ENCODE results near the gene ERC2. TPM values are rescaled to one million over a fixed set of nuclear protein-coding genes. Genes with fewer than 3 reads are reported as not detected.

ERC2 gene
- total and polyA plus RNA-seq, 5 donors from 2014 or later, result not detected

DNA sequence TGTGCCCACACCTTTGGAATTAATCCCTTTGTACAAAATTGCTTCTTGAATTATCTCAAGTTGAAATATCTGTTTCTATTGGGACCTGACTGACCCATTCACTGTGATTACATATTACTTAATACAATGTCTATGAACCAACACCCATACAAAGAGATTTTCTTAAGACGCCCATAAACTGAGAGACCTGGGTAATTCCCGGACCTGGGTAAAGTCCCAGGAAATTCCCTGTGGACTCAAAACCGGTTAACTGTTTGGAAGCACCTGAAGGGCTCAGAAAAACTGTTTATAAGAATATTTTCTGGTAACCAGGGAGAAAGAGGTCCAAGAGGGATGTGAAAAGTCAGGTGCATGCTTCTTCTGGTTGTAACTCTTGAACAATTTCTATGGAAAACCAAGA lies 667.2 kb downstream of the ERC2 start:
- Histone ChIP-seq H3K36me3 (ENCODE audit: control insufficient read depth, insufficient read depth, low read length) (no peaks in the 10 kb centered on the region), H3K4me3 (ENCODE audit: low read depth, low read length) (no peak overlapping the region), H3K9me3 (ENCODE audit: control insufficient read depth in 2 of 2, low read length in 2 of 2) (peaks cover 0 to 2% of the 10 kb centered on the region in 2 experiments), H3K4me1 (ENCODE audit: control insufficient read depth, insufficient read depth, low read length, poor library complexity, severe bottlenecking) (no peaks in the 10 kb centered on the region), H3K27ac (ENCODE audit: insufficient read depth, low read length, poor library complexity, severe bottlenecking) (no peak overlapping the region), H3K27me3 (ENCODE audit: control insufficient read depth, insufficient read depth, low read length) (no peaks in the 10 kb centered on the region)
- Mint-ChIP-seq H3K4me3 (no peak overlapping the region), H3K36me3 (no peaks in the 10 kb centered on the region), H3K27me3 (no peaks in the 10 kb centered on the region), H3K27ac (no peak overlapping the region), H3K9me3 (peaks cover 0 to 8% (median 5%) of the 10 kb centered on the region in 7 donors), H3K4me1 (no peaks in the 10 kb centered on the region)
- ATAC-seq (ENCODE audit: low read depth in 2 of 2) (no peak), DNase-seq (no peak)

DNA sequence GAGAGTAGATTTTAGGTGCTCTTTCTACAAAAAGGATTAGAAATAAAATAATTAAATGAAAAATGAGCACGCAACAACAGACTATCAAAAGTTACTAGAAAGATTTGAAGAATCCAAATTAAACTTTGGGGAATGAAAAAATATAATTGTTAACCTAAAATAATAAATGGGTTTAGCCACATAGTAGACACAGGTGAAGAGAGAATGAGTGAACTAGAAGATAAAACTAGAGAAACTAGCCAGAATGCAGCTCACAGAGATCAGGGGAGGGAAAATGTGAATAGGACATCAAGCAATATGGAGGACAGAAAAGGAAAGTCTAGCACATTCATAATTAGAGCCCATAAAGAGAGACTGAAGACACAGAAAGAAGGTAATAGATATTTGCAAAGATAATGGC lies 670.5 kb downstream of the ERC2 start:
- no peaks in the 10 kb centered on the region for H3K27me3 Mint-ChIP-seq
- ATAC-seq (ENCODE audit: low read depth in 2 of 2), result no peak

DNA sequence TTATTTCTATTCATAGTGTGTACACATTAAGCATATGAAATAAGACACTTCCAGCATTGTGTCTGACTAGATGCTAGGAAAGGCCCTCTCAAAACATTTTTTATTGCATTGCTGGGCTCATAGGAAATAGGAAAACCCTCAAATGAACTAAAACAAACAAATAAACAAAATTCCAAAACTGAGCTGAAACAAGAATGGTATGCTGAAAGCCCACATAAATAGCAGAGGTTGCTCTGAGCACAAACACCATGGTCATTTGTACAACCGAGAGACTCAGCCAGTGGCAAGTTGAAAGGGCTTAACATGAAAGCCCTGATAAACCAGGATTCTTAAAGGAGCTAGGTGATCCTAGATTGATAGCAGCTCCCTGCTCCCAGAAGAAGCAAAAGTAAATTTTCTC lies 671.2 kb downstream of the ERC2 start:
- Histone ChIP-seq H3K4me1 (ENCODE audit: control insufficient read depth, insufficient read depth, low read length, poor library complexity, severe bottlenecking) (no peaks in the 10 kb centered on the region), H3K9me3 (ENCODE audit: control insufficient read depth in 2 of 2, low read length in 2 of 2) (no peaks in the 10 kb centered on the region), H3K27ac (ENCODE audit: insufficient read depth, low read length, poor library complexity, severe bottlenecking) (no peak overlapping the region), H3K27me3 (ENCODE audit: control insufficient read depth, insufficient read depth, low read length) (no peaks in the 10 kb centered on the region), H3K36me3 (ENCODE audit: control insufficient read depth, insufficient read depth, low read length) (no peaks in the 10 kb centered on the region), H3K4me3 (ENCODE audit: low read depth, low read length) (no peak overlapping the region)
- ATAC-seq (ENCODE audit: low read depth in 2 of 2) (no peak), DNase-seq (no peak)
- no peaks in the 10 kb centered on the region for H3K36me3 Mint-ChIP-seq
- no peak overlapping the region for H3K4me3 Mint-ChIP-seq
- H3K27me3 Mint-ChIP-seq, result no peaks in the 10 kb centered on the region
- no peaks in the 10 kb centered on the region for H3K4me1 Mint-ChIP-seq
- H3K9me3 Mint-ChIP-seq, result peaks cover 0 to 7% (median 3%) of the 10 kb centered on the region in 7 donors
- no peak overlapping the region for H3K27ac Mint-ChIP-seq

More for the DNA sequence above, 670.5 kb downstream of the ERC2 start:
- H3K27ac ChIP-seq (ENCODE audit: insufficient read depth, low read length, poor library complexity, severe bottlenecking), result no peak overlapping the region
- H3K9me3 ChIP-seq (ENCODE audit: control insufficient read depth in 2 of 2, low read length in 2 of 2), result no peaks in the 10 kb centered on the region
- DNase-seq, result no peak
- no peaks in the 10 kb centered on the region for H3K27me3 ChIP-seq (ENCODE audit: control insufficient read depth, insufficient read depth, low read length)
- no peak overlapping the region for H3K4me3 ChIP-seq (ENCODE audit: low read depth, low read length)
- Mint-ChIP-seq H3K4me3 (no peak overlapping the region), H3K4me1 (no peaks in the 10 kb centered on the region), H3K36me3 (no peaks in the 10 kb centered on the region), H3K27ac (no peak overlapping the region), H3K9me3 (peaks cover 0 to 7% (median 3%) of the 10 kb centered on the region in 7 donors)
- H3K4me1 ChIP-seq (ENCODE audit: control insufficient read depth, insufficient read depth, low read length, poor library complexity, severe bottlenecking), result no peaks in the 10 kb centered on the region
- no peaks in the 10 kb centered on the region for H3K36me3 ChIP-seq (ENCODE audit: control insufficient read depth, insufficient read depth, low read length)

DNA sequence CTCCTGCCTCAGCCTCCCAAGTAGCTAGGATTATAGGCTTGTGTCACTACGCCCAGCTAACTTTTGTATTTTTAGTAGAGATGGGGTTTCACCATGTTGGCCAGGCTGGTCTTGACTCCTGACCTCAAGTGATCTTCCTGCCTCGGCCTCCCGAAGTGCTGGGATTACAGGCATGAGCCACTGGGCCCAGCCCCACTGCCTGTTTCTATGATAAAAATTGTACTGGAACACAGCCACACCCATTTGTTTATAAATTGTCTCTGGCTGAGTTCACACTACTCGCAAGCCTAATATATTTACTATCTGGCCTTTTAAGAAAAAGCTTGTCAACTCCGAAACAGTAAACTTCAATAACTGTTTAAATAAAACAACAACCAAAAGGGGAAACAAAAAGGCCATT lies 671.7 kb downstream of the ERC2 start:
- ATAC-seq (ENCODE audit: low read depth in 2 of 2), result no peak
- Mint-ChIP-seq H3K9me3 (peaks cover 0 to 7% (median 3%) of the 10 kb centered on the region in 7 donors), H3K27ac (no peak overlapping the region), H3K36me3 (no peaks in the 10 kb centered on the region), H3K27me3 (no peaks in the 10 kb centered on the region), H3K4me3 (no peak overlapping the region), H3K4me1 (no peaks in the 10 kb centered on the region)
- no peak overlapping the region for H3K27ac ChIP-seq (ENCODE audit: insufficient read depth, low read length, poor library complexity, severe bottlenecking)
- H3K9me3 ChIP-seq (ENCODE audit: control insufficient read depth in 2 of 2, low read length in 2 of 2), result no peaks in the 10 kb centered on the region
- no peaks in the 10 kb centered on the region for H3K36me3 ChIP-seq (ENCODE audit: control insufficient read depth, insufficient read depth, low read length)
- H3K4me1 ChIP-seq (ENCODE audit: control insufficient read depth, insufficient read depth, low read length, poor library complexity, severe bottlenecking), result no peaks in the 10 kb centered on the region
- DNase-seq, result no peak
- H3K4me3 ChIP-seq (ENCODE audit: low read depth, low read length), result no peak overlapping the region
- H3K27me3 ChIP-seq (ENCODE audit: control insufficient read depth, insufficient read depth, low read length), result no peaks in the 10 kb centered on the region

DNA sequence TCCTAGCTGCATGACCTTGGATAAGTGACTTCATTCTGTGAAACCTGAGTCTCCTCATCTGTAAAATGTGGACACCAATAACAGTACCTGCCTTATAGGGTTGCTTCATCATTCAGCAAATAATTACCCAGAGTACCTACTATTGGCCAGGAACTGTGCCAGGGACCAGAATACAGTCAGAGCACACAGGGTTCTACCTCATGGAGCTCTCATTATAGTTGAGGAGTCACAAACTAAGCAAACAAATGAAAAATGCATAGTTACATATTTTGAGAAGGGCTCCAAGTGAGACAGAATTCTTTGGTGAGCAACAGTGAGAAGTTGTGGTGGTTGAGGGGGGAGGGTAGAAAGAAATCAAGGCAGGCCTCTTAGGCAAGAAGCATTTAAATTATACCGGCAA lies 672.5 kb downstream of the ERC2 start:
- no peaks in the 10 kb centered on the region for H3K4me1 Mint-ChIP-seq
- Histone ChIP-seq H3K9me3 (ENCODE audit: control insufficient read depth in 2 of 2, low read length in 2 of 2) (no peaks in the 10 kb centered on the region), H3K4me1 (ENCODE audit: control insufficient read depth, insufficient read depth, low read length, poor library complexity, severe bottlenecking) (no peaks in the 10 kb centered on the region), H3K36me3 (ENCODE audit: control insufficient read depth, insufficient read depth, low read length) (no peaks in the 10 kb centered on the region), H3K27me3 (ENCODE audit: control insufficient read depth, insufficient read depth, low read length) (no peaks in the 10 kb centered on the region), H3K27ac (ENCODE audit: insufficient read depth, low read length, poor library complexity, severe bottlenecking) (no peak overlapping the region), H3K4me3 (ENCODE audit: low read depth, low read length) (no peak overlapping the region)
- H3K27me3 Mint-ChIP-seq, result no peaks in the 10 kb centered on the region
- no peaks in the 10 kb centered on the region for H3K36me3 Mint-ChIP-seq
- H3K27ac Mint-ChIP-seq, result no peak overlapping the region
- no peak for DNase-seq
- peaks cover 0 to 7% (median 3%) of the 10 kb centered on the region in 7 donors for H3K9me3 Mint-ChIP-seq
- no peak overlapping the region for H3K4me3 Mint-ChIP-seq
- no peak for ATAC-seq (ENCODE audit: low read depth in 2 of 2)

DNA sequence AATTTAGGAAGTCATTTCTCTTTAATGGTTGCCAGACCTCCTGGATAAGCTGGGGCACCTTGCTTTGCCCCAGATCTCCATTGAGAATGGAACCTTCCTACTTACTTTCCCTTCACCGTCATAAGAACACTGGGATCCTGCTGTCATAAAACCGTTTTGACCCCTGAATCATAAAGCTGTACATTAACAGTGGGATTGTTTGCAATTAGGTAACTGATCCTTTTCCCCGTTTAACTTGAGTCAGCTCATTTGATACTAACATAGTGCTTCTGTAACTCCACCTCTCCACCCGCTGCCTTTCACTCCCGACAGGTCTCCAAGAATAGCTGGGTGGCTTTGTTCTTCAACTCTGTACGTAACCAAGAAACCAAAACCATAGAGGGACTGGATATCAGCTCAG lies 673.0 kb downstream of the ERC2 start:
- H3K4me3 ChIP-seq (ENCODE audit: low read depth, low read length), result no peak overlapping the region
- no peaks in the 10 kb centered on the region for H3K9me3 ChIP-seq (ENCODE audit: control insufficient read depth in 2 of 2, low read length in 2 of 2)
- Mint-ChIP-seq H3K27me3 (no peaks in the 10 kb centered on the region), H3K4me3 (no peak overlapping the region), H3K27ac (no peak overlapping the region), H3K9me3 (peaks cover 0 to 7% (median 3%) of the 10 kb centered on the region in 7 donors), H3K36me3 (no peaks in the 10 kb centered on the region), H3K4me1 (no peaks in the 10 kb centered on the region)
- DNase-seq, result no peak
- H3K36me3 ChIP-seq (ENCODE audit: control insufficient read depth, insufficient read depth, low read length), result no peaks in the 10 kb centered on the region
- H3K27me3 ChIP-seq (ENCODE audit: control insufficient read depth, insufficient read depth, low read length), result no peaks in the 10 kb centered on the region
- ATAC-seq (ENCODE audit: low read depth in 2 of 2), result no peak
- H3K4me1 ChIP-seq (ENCODE audit: control insufficient read depth, insufficient read depth, low read length, poor library complexity, severe bottlenecking), result no peaks in the 10 kb centered on the region
- H3K27ac ChIP-seq (ENCODE audit: insufficient read depth, low read length, poor library complexity, severe bottlenecking), result no peak overlapping the region

DNA sequence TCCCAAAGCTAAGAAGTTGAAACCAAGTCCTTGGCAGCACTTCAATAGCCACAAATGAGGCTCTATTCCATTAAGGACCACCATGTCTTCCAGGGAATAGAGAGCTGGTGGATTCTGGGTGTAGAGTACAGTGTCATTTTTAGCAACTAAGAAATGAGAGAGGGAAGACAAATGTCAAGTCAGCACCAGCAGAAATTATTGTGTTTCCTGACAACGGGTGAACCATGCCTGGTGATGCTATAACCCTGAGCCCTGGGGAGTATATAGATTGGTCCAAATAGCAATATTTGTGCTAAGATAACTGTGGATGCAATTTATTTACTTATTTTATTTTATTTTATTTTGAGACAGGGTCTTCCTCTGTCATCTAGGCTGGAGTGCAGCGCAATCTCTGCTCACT lies 675.5 kb downstream of the ERC2 start:
- H3K9me3 Mint-ChIP-seq, result peaks cover 0 to 9% (median 0%) of the 10 kb centered on the region in 7 donors
- H3K36me3 Mint-ChIP-seq, result no peaks in the 10 kb centered on the region
- H3K27ac Mint-ChIP-seq, result no peak overlapping the region
- Histone ChIP-seq H3K9me3 (ENCODE audit: control insufficient read depth in 2 of 2, low read length in 2 of 2) (no peaks in the 10 kb centered on the region), H3K36me3 (ENCODE audit: control insufficient read depth, insufficient read depth, low read length) (no peaks in the 10 kb centered on the region), H3K4me1 (ENCODE audit: control insufficient read depth, insufficient read depth, low read length, poor library complexity, severe bottlenecking) (no peaks in the 10 kb centered on the region), H3K27ac (ENCODE audit: insufficient read depth, low read length, poor library complexity, severe bottlenecking) (no peak overlapping the region), H3K4me3 (ENCODE audit: low read depth, low read length) (no peak overlapping the region), H3K27me3 (ENCODE audit: control insufficient read depth, insufficient read depth, low read length) (no peaks in the 10 kb centered on the region)
- H3K27me3 Mint-ChIP-seq, result no peaks in the 10 kb centered on the region
- DNase-seq (no peak), ATAC-seq (ENCODE audit: low read depth in 2 of 2) (no peak)
- H3K4me1 Mint-ChIP-seq, result no peaks in the 10 kb centered on the region
- H3K4me3 Mint-ChIP-seq, result no peak overlapping the region

DNA sequence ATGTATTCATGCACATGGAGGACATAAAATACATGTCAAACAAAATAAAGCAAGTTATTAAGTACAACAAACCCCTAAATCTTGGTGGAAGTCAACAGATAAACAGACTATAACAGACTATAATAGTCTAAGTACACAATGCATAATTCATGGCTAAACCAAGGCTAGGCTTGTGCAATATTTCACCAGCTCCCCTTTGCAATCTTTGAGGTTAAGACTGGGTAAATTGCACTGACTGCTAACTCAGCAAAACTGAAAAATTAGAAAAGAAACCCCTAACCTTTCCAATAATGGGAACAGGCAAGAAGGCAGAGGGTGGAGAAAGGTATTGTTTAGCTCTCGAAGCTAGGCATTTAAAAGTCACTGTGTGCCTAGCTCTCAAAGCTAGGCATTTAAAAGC lies 676.3 kb downstream of the ERC2 start:
- no peak overlapping the region for H3K27ac ChIP-seq (ENCODE audit: insufficient read depth, low read length, poor library complexity, severe bottlenecking)
- no peaks in the 10 kb centered on the region for H3K36me3 ChIP-seq (ENCODE audit: control insufficient read depth, insufficient read depth, low read length)
- Mint-ChIP-seq H3K9me3 (peaks cover 0 to 9% (median 0%) of the 10 kb centered on the region in 7 donors), H3K4me1 (no peaks in the 10 kb centered on the region), H3K27ac (no peak overlapping the region), H3K4me3 (no peak overlapping the region), H3K27me3 (no peaks in the 10 kb centered on the region), H3K36me3 (no peaks in the 10 kb centered on the region)
- H3K4me1 ChIP-seq (ENCODE audit: control insufficient read depth, insufficient read depth, low read length, poor library complexity, severe bottlenecking), result no peaks in the 10 kb centered on the region
- no peak for ATAC-seq (ENCODE audit: low read depth in 2 of 2)
- no peak overlapping the region for H3K4me3 ChIP-seq (ENCODE audit: low read depth, low read length)
- no peak for DNase-seq
- no peaks in the 10 kb centered on the region for H3K27me3 ChIP-seq (ENCODE audit: control insufficient read depth, insufficient read depth, low read length)
- no peaks in the 10 kb centered on the region for H3K9me3 ChIP-seq (ENCODE audit: control insufficient read depth in 2 of 2, low read length in 2 of 2)

Data from CD4-positive, CD25-positive, alpha-beta regulatory T cell (primary cell).